Subcutaneous abdominal adipose tissue (tissue), 5 donors: ENCODE results near the gene MGAT5.
A peak's percentile ranks its signal among the peaks of the same experiment; 100 is the strongest.

Experiments
- H3K27ac ChIP-seq: one replicate; pipeline ENCODE4 v1.7.0; 2013; ENCODE audit warnings: low read depth, mild to moderate bottlenecking, inconsistent platforms, low read length, moderate library complexity
- H3K27me3 ChIP-seq, 5 donors: one replicate each; pipeline ENCODE4 v1.7.0; 2013; ENCODE audit warnings: low read length in 5 of 5, inconsistent platforms in 1 of 5; ENCODE audit not compliant: control insufficient read depth in 5 of 5, insufficient read depth in 4 of 5
- H3K36me3 ChIP-seq, 5 donors: one replicate each; pipeline ENCODE4 v1.7.0; 2013; ENCODE audit warnings: low read length in 5 of 5; ENCODE audit not compliant: control insufficient read depth in 5 of 5, insufficient read depth in 5 of 5
- H3K4me1 ChIP-seq, 5 donors: one replicate each; pipeline ENCODE4 v1.7.0; 2013; ENCODE audit warnings: low read length in 5 of 5, mild to moderate bottlenecking in 3 of 5, moderate library complexity in 1 of 5; ENCODE audit not compliant: control insufficient read depth in 5 of 5, insufficient read depth in 5 of 5
- H3K4me3 ChIP-seq, 5 donors: one replicate each; pipeline ENCODE4 v1.7.0; 2013; ENCODE audit warnings: low read length in 5 of 5, low read depth in 1 of 5
- H3K9ac ChIP-seq, 5 donors: one replicate each; pipeline ENCODE4 v1.7.0; 2013; ENCODE audit warnings: low read length in 5 of 5, mild to moderate bottlenecking in 4 of 5, moderate library complexity in 3 of 5
- H3K9me3 ChIP-seq, 5 donors: one replicate each; pipeline ENCODE4 v1.7.0; 2013; ENCODE audit warnings: low read length in 5 of 5; ENCODE audit not compliant: control insufficient read depth in 5 of 5
- donor health status: healthy.
- donor health status: healthy.
- donor health status: healthy.
- donor health status: healthy.
- donor health status: healthy.

The MGAT5 gene

DNA sequence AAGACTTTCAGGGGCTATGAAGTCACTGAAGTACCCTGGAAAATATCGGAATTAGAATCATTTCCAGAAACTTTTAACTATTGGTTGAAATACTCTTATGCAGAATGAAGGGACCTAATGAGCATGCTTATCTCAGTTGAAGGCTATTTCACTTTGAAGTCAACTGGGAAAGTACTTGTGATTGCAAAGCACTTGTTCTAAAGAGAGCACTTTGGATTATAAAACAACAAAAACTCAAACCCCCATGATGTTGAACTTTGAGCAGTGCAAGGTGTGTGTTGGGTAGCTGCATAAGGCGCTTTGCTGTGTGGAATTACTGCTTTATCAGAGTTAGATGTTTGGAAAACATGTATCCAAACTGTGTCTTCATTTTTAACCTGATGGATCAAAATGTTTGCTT lies 12.0 kb upstream of the MGAT5 start:
- no peak overlapping the region for H3K4me3 ChIP-seq
- H3K4me1 ChIP-seq: peaks cover 0 to 15% (median 3%) of the 10 kb centered on the region in 5 donors

DNA sequence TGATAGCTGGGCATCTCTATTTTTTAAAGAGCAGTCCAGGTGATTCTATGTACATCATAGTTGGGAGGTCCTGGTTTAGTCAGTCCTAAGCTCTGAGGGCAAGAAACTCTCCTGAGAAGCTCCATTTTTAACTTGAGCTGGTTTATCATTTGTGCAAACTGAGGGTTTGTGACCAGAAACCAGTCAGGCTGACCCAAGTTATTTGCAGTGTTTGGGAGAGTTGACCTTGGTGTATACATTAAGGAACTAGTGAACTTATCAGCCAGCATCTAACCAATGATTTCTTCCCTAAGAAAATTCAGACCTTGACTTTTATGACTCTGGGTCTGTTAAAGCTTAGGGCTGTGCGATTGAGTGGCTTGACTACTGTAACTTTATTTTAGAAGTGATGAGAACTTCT lies 10.6 kb upstream of the MGAT5 start:
- no peak overlapping the region for H3K27ac ChIP-seq
- H3K4me1 ChIP-seq: peaks cover 0 to 17% (median 3%) of the 10 kb centered on the region in 5 donors
- H3K9me3 ChIP-seq: no peaks in the 10 kb centered on the region
- no peak overlapping the region for H3K4me3 ChIP-seq
- no peaks in the 10 kb centered on the region for H3K36me3 ChIP-seq
- no peaks in the 10 kb centered on the region for H3K27me3 ChIP-seq
- no peak overlapping the region for H3K9ac ChIP-seq

More for the DNA sequence above, 12.0 kb upstream of the MGAT5 start:
- Histone ChIP-seq H3K36me3 (no peaks in the 10 kb centered on the region), H3K9me3 (no peaks in the 10 kb centered on the region), H3K27ac (no peak overlapping the region), H3K9ac (no peak overlapping the region), H3K27me3 (no peaks in the 10 kb centered on the region)

DNA sequence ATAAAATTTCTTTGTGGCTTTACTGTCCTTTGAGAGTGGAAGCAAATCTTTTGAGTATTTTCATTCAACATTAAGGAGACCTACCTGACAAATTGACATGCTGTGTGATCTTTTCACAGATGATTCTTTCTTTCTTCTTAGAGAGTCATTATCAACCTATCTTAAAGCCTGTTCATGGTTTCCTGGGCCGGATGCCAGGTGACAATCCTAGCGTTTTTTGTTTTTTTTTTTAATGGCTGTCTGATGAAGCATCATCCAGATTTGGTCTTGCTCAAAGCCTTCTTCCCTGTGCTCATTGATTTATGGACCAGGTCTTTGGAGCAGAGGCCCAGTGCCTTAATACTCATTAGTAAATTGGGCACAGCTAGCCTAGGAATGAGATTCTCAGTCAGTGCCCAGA lies 9.8 kb upstream of the MGAT5 start:
- Histone ChIP-seq H3K36me3 (no peaks in the 10 kb centered on the region), H3K9me3 (no peaks in the 10 kb centered on the region), H3K4me1 (peaks cover 0 to 22% (median 6%) of the 10 kb centered on the region in 5 donors), H3K9ac (no peak overlapping the region), H3K27ac (no peak overlapping the region), H3K4me3 (no peak overlapping the region), H3K27me3 (no peaks in the 10 kb centered on the region)

DNA sequence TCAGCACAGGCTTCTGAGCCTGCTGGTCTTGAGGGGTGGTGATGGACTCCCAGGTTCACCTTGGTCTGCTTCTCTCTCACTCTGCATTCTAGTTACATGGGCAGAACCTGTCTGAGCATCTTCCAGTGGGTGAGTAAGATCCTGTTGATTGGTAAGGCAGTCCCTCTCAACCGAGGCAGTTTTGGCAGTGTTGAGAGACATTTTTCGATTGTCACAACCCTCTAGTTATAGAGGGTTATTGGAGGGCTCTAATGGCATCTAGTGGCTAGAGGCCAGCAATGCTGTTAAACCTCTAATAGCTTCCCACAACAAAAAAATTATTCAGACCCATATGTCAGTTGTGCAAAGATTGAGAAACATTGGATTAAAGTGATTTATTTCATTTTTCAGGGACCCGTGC lies 9.3 kb upstream of the MGAT5 start:
- Histone ChIP-seq H3K4me1 (peaks cover 0 to 22% (median 11%) of the 10 kb centered on the region in 5 donors), H3K27ac (no peak overlapping the region), H3K9ac (no peak overlapping the region), H3K9me3 (no peaks in the 10 kb centered on the region), H3K36me3 (no peaks in the 10 kb centered on the region), H3K4me3 (no peak overlapping the region), H3K27me3 (no peaks in the 10 kb centered on the region)

DNA sequence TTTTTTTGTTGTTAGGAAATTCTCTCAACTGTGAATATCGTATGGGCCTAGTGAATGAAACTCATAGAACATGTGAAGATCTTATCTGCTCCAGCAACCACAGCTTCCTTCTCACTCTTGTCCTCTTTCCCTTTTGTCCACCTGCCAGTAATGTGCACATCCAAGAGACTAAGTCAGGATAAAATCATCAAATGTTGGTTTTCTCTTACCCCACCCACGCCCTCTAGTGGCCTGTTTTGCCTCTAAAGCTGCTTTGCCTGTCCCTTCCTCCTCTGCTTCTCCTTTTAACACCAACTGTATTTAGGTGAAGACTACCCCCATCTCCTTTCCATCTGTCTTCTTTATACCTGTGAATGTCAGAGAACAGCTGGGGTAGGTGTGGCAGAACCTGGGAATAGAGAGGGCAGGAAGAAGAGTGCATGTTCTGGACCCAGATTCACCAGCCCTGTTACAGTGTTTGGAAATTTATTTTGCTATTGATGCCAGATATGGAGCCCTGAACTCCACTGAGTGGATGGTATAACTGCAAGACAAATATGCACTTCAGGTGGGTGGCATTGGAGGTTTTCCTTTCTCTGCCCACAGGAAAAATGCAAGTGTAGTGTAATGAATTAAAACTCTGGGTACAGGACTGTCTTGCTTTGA lies 8.4 kb upstream of the MGAT5 start:
- H3K4me3 ChIP-seq: no peak overlapping the region
- no peaks in the 10 kb centered on the region for H3K9me3 ChIP-seq
- H3K9ac ChIP-seq: peak overlapping the region in 1 of 5 donors; percentile 16
- H3K4me1 ChIP-seq: peaks cover 0 to 21% (median 12%) of the 10 kb centered on the region in 5 donors
- no peak overlapping the region for H3K27ac ChIP-seq
- H3K36me3 ChIP-seq: no peaks in the 10 kb centered on the region
- no peaks in the 10 kb centered on the region for H3K27me3 ChIP-seq

DNA sequence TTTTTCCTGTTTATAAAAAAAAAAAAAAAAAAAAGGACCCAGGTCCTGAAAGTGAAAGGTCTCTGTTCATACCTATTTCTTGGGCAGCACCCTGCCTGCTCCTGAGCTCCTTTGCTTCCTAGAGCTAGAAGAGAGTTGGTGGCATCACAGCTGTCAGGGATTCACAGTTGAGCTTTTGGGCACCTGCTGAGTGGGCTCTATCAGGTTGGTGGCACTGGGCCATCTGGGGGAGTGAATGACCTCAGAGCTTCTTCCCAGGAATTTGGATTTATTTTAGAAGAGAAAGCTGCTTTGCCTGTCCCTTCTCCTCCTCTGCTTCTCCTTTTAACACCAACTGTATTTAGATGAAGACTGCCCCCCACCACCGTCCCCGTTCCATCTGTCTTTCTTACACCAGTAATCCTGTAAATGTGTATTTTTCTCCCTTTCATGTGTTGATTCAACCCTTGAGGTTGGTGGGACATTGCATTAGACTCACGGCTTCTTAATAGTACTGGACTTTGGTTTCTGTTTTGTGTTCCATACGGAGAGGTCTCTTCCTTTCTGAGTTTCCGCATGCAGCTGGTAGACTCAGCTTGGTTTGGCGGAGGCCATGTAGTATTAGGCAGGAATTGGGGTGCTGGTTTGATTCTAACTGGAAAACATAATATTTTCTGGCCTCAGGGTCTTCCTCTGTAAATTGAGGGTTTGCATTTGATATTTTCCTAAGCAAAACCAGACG lies 7.6 kb upstream of the MGAT5 start:
- H3K27ac ChIP-seq: no peak overlapping the region
- H3K9ac ChIP-seq: no peak overlapping the region

DNA sequence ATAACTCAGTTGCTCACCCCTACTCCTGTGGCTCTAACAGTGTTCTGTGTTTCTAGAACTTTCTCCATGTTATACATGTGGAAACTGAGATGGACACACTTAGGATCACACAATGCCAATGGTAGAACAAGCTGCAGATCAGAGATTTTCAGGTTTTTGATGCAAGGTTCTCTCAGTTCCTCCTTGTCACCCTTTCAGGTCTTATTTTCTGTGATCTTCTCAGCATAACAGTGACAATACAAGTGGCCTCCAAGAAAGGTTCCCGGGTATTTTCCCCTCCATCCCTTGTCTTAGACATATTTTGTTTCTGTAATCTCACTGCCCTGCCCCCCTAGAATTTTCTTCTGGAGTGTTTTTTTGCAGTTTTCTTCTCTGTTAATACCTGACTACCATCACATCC lies 6.2 kb upstream of the MGAT5 start:
- Histone ChIP-seq H3K9me3 (no peaks in the 10 kb centered on the region), H3K36me3 (no peaks in the 10 kb centered on the region), H3K27me3 (no peaks in the 10 kb centered on the region), H3K27ac (no peak overlapping the region), H3K4me3 (no peak overlapping the region), H3K4me1 (peaks cover 0 to 37% (median 12%) of the 10 kb centered on the region in 5 donors), H3K9ac (no peak overlapping the region)

More for the DNA sequence above, 7.6 kb upstream of the MGAT5 start:
- Histone ChIP-seq H3K27me3 (no peaks in the 10 kb centered on the region), H3K9me3 (no peaks in the 10 kb centered on the region), H3K4me3 (peak overlapping the region in 1 of 5 donors; percentile 12), H3K36me3 (no peaks in the 10 kb centered on the region), H3K4me1 (peaks cover 0 to 29% (median 12%) of the 10 kb centered on the region in 5 donors)

DNA sequence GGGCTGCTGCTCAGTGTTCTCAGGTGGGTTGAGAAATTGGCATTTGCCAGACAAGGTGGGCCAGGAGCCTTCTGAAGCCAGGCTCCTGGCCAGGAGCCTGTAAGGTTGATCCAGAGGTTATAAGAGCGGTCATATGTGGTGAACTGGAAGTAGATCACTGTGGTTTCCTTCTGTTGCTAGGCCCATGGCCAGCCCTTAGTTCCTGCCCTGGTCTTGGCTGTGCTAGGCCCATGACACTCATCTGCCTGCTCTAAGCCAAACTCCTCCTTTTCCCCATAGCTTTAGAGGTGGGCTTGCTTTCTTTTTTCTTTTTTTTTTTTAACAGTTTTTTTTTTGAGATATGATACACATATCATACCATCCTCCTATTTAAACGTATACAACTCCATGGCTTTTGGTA lies 5.0 kb upstream of the MGAT5 start:
- Histone ChIP-seq H3K9ac (no peak overlapping the region), H3K27me3 (no peaks in the 10 kb centered on the region), H3K27ac (no peak overlapping the region), H3K9me3 (no peaks in the 10 kb centered on the region), H3K4me1 (peaks cover 0 to 47% (median 12%) of the 10 kb centered on the region in 5 donors), H3K36me3 (no peaks in the 10 kb centered on the region), H3K4me3 (no peak overlapping the region)

DNA sequence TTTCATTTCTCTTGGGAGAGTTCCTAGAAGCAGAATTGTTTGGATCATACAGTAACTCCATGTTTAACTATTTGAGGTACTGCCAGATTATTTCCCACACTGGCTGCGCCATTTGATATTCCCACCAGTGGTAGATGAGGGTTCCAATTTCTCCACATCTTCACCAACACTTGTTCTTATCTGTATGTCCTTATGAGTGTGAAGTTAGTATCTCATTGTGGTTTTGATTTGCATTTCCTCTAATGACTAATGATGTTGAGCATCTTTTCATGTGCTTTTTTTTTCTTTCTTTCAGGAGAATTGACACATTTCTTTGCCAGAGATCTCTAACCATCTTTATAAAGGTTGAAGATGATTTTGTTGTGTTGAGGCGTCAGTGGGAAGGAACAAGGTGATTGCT lies 4.1 kb upstream of the MGAT5 start:
- no peaks in the 10 kb centered on the region for H3K27me3 ChIP-seq
- H3K4me3 ChIP-seq: no peak overlapping the region
- H3K9ac ChIP-seq: no peak overlapping the region
- H3K9me3 ChIP-seq: no peaks in the 10 kb centered on the region
- H3K4me1 ChIP-seq: peaks cover 0 to 50% (median 12%) of the 10 kb centered on the region in 5 donors
- H3K36me3 ChIP-seq: peaks cover 0 to 6% (median 5%) of the 10 kb centered on the region in 5 donors
- no peak overlapping the region for H3K27ac ChIP-seq

DNA sequence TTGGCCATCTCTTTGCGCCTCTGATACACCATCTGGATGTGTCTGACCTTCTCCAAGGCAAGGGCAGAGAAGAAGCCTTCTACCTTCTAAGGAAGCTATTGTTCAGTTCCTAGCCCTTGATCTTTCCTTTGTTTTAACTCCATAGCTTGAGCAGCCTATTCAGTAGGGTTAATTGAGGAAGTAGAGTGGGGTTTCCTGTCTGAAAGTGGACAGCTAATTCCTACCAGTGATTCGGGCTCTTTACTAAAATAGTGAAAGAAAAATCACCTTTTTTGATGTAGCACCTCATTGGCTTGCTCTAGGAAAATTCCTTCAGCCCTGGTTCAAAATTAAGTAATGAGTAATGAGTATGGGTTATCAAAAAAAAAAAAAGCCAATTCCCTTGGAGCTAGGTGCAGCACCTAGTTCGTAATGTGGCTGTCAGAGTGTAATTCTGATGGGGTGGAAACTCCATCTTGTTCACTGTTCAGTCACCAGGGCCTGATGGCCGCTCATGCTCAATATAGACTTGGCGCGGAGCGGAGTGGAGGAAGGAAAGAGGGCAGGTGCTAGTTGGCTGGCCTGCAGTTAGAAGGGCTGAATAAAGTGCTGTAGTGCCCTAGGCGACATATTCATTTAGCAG lies 2.9 kb upstream of the MGAT5 start:
- Histone ChIP-seq H3K27ac (no peak overlapping the region), H3K4me1 (peaks cover 0 to 42% (median 9%) of the 10 kb centered on the region in 5 donors), H3K27me3 (no peaks in the 10 kb centered on the region), H3K4me3 (no peak overlapping the region), H3K36me3 (peaks cover 0 to 7% (median 6%) of the 10 kb centered on the region in 5 donors), H3K9ac (no peak overlapping the region), H3K9me3 (no peaks in the 10 kb centered on the region)
